Stimulated activated CD4-positive, alpha-beta T cell treated with anti-CD3 and anti-CD28 coated beads, Interleukin-15, amount 100 ng/mL, for 48 hours (primary cell): ENCODE results near the gene RRN3.
"Not testable (repeated sequence)": the region's sequence is repeated elsewhere in the genome, so short reads cannot be mapped to it uniquely, and the experiment has no call there.

Experiments
- DNase-seq, 2 donors: peaks; one replicate each; pipeline ENCODE4 v3.0.0-alpha.2; 2020; ENCODE audit warnings: low read depth in 2 of 2

The RRN3 gene

DNA sequence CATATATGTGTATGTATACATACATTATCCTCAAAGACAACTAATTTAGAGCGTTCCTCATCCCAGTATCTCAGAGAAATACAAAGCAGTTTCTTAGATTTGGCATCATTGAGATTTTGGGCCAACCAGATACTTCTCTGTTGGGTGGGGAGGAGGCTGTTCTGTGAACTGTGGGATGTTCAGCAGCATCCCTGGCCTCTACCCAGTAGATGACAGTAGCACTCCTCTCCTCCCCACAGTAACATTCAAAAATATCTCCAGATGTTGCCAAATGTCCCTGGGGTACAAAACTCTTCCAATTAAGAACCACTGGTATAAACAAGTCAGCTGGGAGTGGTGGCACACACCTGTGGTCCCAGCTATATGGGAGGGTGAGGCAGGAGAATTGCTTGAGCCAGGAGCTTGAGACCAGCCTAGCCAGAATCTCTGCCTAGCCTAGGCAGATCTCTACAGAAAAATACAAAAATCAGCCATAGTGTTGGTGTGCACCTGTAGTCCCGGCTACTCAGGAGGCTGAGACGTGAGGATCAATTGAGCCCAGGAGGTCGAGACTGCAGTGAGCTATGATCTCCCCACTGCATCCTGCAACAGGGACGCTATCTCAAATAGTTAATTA lies 6.4 kb upstream of the RRN3 start:
- not testable (repeated sequence) for DNase-seq

DNA sequence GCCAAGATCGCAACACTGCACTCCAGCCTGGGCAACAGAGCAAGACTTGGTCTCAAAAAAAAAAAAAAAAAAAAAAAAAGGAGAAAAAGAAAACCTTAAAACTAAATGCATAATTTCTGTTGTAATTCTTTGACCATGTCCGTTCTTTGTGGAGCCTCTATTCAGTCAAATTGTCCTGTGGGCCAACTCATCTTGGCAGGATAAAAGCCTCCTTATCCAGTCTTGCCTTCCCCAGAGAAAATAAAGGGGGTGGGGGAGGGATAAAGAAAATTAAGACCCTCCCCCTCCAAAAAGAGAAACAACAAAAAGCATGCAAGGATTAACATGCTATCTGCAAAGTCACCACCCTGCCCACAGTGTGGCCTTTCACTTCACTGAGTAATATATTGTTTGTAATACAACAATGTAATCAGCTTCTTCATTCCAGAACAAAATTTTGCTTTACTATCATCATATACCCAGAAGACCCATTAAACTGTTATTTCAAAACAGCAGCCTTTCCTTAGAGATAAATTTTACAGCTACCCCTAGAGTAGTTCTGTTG lies 5.4 kb upstream of the RRN3 start:
- DNase-seq: not testable (repeated sequence)

DNA sequence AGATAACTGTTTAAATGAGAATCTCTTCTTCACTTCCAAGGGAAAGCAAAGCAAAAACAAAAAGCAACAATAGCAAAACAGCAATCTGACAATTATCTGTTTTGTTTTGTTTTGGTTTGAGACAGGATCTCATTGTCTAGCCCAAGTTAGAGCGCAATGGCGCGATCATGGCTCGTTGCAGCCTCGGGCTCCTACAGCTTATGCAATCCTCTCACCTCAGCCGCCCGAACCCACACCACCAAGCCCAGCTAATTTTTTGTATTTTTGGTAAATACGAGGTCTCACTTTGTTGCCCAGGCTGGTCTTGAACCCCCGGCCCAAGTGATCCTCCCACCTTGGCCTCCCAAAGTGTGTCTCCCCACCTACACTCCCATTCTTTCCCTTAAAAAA lies 2.5 kb upstream of the RRN3 start:
- not testable (repeated sequence) for DNase-seq

DNA sequence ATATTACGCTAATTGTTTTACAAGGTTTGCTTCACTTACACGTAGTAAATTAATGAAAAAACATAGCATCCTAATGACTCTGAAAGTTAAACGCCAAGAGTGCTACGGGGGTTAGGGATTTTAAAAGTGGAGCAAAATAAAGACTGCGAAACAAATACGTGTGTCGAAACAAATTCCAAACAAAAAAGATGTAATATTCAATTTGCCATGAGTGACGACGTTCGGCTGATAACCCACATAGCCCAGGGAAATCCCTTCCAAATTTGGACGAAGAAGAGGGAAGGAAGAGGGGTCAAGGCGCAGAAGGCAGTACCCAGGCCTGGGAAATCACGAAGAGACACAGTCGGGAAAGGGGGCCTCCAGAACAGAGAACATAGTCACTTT lies 509 bp downstream of the RRN3 start:
- not testable (repeated sequence) for DNase-seq

DNA sequence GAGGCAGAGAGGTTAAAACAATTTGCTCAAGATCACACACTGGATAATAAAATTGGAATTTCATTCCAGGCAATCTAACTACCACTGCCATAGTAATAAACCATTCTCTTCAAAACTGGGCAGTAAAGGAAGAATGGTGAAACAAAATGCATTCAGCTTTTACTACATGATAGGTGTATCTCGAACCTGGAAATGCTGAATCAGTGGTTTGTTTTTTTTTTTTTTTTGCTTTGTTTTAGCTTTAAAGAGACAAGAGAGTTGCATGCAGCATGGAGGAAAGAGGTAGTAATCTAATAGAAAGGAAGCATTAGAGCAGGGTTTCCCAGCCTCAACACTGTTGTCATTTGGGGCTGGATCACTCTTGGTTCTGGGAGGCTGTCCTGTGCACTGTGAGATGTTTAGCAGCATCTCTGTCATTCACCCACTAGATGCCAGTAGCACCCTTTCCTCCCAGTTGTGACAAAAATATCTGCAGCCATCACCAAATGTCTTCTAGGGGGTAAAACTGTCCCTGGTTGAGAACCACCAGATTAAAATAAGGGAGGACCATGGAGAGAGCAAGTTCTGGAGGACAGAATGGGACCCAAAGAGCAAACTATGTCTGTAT lies 3.3 kb downstream of the RRN3 start:
- not testable (repeated sequence) for DNase-seq

DNA sequence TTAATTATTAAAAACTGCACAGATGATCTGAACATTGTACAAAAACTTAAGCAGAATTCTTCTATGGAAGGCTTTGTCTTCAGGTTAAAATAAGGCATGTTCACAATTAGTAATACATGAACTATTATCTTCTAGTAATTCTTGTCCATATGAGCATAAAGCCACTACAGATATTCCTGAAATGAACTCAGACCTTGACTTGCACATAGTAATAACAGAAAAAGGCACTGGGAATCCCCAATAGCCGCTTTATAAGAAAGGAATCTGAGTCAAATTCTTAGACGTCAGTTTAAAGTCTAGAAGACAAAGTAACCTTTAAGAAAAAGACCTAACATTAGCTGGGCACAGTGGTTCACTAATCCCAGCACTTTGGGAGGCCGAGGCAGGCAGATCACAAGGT lies 11.3 kb downstream of the RRN3 start:
- not testable (repeated sequence) for DNase-seq

DNA sequence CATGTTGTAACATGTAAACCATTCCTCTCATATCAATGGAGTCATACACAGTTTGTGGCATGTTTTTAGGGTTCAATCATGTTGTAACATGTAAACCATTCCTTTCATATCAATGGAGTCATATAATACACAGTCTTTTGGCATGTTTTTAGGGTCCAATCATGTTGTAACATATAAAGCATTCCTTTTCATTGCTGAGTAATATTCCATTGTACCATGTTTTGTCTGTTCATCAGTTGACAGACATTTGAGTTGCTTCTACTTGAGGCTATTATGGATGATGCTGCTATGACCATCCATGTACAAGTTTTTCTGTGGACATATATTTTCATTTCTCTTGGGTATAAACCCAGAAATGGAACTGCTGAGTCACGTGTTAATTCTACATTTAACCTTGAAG lies 13.2 kb downstream of the RRN3 start:
- not testable (repeated sequence) for DNase-seq

DNA sequence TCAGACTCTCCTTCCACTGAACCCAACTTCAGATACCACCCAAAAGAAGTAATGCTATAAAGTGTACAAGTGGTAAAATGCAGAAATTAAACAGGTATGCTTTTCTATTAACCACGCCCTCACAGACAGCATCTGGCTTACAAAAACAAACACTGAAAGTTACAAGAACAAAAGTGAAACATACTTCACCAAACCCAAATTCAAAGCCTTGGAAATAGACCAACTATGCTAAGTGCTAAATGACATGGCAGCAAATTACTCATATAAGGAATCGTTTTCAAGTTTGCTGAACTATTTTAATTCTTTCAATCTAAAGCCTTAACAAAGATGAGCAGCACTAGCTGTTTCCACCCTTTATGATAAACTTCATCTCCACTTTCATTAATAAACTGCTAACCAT lies 17.9 kb downstream of the RRN3 start:
- not testable (repeated sequence) for DNase-seq

DNA sequence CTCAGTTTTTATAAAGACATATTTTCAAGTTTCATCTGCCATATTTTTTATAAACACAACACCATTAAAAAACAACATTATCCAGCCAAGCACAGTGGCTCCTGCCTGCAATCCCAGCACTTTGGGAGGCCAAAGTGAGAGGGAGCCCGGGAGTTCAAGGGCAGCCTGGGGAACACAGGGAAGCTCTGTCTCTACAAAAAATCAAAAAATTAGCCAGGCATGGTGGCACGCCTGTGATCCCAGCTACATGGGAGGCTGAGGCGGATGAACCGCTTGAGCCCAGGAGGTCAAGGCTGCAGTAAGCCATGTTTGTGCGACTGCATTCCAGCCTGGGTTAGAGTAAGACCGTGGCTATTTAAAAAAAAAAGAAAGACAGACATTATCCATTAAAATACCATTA lies 21.0 kb downstream of the RRN3 start:
- no peak for DNase-seq

DNA sequence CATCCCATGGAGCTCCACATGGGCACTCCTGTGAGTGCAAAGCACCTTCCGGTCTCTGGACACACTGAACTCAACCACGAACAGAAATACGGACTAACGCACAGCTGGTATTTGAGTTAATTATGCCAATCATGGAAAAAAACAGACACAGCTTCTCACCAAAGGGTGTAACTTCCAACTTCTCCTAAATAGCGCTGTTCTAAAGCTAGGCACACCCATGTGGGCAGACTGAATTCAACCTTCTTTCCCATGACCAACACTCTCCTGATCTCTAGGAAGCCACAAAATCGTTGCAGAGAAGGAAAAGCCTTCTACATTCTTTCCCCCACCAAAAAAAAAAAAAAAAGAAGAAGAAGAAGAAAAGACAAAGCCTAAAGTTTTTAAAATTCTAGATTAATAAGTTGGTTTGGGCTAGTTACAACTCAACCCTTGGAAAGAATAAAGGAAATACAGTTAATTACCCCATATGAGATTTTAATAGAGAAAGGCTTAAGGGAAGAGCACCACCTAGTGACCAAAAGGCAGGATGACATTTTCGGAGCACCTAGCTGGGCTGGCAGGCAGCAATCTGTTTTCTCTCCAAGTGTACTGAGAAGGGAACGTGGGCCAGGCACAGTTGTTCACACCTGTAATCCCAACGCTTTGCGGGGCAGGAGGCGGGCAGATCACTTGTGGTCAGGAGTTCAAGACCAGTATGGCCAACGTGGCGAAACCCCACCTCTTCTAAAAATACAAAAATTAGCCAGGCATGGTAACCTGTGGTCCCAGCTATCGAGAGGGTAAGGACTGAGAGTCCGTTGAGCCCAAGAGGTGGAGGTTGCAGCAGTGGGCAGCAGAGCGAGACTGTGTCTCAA lies 21.9 kb downstream of the RRN3 start:
- not testable (repeated sequence) for DNase-seq

DNA sequence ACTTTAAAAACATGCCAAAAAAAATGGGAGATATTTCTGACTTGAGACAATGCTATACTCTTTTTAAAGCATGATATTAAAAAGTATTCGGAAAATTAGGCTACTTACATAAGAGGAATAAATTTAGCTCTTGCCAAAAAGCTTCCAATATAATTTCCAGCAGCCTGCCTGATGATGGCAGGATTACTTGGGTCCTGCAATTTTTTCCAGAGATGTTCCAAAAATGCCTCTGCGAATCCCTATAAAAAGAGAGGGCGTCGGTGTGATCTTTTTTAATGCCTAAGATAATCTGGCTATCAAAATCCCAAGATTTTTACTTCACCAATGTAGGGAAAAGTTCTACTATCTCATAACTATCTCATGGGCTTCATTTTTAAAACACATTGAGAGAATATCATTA lies 23.1 kb downstream of the RRN3 start:
- DNase-seq: not testable (repeated sequence)

DNA sequence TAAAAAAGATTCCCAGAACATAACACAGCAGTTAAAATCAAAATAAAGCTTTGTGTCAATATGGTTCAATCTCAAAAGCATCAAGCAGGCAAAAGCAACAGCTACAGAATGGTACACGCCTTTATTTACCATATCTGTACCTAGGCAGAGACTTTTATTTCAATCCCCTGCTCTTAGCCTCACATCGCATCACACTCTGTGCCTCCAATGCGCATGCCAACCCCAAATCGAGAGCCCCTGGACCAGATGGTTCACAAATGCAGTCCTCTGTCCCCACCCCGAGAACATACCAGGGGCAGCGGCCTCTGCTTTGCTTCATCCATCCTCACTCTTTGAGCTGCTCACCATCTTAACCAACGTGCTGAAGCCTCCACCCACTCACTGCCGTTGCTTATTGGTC lies 27.4 kb downstream of the RRN3 start:
- not testable (repeated sequence) for DNase-seq

DNA sequence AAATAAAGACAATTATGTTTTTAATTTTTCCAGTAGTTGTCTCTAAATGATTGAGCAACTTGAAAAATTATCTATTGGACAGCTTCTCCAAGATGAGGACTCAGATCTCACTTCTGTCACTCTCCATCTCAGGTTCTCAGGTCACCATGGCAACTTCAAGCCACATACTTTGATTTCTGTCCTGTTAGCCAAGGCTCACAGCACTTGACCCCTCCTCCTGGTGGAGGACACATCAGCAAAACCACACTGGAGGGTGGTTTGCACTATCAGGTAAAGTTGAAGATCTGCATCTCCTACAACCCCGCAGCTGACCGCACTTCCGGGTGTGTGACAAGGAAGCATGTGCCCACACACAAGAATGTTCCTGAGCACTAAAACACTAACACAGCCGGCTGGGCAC lies 28.1 kb downstream of the RRN3 start:
- not testable (repeated sequence) for DNase-seq

DNA sequence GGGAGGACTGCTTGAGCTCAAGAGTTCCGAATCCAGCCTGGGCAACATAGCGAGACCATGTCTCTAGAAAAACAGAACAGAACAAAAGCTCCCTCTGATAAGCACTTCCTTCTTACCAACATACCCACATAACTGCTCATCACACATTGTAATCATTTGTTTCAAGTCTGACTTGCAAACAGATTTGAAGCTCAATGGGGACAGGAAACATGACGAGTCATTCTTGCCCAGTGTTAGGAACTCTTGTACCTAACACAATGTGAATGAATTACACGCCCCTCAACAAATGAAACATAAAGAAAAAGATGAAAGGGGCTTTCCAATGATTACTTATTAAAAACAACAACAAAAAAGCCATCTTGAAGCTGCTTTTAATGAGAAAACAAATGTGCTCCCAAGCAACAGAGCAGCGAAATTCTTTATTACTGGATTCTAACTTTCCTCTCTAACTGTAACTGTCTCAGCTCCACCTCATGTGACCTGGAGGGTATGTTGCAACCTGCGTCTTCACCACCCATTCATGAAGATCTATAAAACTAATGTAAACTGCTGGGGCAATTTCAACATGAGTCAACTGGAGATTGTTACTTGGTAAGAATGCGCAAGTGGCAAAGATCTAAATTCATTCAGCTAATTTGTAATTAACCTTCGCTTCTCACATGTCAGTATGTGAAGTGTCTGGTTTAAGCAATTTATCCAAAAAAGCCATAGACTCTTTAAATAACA lies 31.8 kb downstream of the RRN3 start:
- not testable (repeated sequence) for DNase-seq

DNA sequence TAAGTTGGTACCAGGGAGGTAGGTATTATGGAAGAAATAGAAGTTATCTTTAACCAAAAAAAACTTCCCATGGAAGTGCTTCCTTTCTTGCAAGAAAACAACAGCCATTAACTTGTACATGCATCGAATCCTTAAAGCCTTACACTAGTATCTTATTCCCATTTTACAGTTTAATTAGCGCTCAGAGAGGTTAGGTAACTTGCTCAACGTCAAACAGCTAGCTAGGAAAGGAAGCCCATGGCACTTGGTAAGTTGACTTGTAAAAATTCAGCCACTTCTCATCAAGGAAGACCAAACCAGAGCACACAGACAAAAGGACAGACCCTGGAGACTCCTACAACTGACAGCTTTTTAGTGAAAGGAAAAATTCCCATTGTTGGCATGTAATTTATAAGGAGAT lies 34.7 kb downstream of the RRN3 start:
- DNase-seq: no peak

DNA sequence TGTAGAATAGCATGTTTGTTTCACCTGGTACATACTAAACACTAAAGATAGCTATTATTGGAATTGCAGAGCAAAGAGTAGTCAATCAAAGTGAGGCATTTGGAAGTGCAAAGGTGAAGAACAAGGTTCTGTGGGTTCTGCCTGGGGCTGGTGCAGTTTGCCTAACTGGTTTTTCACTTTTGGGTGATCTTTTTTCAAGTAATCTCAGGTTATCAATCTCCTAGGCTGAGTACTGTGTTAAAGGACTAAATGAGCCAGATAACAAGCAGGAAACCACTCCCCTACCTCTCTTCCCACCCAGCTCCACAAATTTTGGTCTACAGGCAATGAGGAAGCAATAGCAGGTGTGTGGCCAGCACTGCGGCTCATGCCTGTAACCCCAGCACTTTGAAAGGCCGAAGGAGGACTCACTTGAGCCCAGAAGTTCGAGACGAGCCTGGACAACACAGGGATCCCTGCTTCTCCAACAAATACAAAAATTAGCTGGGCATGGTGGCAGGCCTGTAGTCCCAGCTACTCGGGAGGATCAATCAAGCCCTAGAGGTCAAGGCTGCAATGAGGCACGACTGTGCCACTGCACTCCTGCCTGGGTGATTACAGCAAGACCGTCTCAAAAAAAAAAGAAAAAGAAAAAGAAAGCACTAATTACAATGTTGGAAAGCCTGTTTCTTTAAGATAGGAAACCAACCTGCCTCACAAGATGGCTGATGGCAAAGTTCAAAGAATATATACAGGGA lies 36.2 kb downstream of the RRN3 start:
- DNase-seq: no peak

DNA sequence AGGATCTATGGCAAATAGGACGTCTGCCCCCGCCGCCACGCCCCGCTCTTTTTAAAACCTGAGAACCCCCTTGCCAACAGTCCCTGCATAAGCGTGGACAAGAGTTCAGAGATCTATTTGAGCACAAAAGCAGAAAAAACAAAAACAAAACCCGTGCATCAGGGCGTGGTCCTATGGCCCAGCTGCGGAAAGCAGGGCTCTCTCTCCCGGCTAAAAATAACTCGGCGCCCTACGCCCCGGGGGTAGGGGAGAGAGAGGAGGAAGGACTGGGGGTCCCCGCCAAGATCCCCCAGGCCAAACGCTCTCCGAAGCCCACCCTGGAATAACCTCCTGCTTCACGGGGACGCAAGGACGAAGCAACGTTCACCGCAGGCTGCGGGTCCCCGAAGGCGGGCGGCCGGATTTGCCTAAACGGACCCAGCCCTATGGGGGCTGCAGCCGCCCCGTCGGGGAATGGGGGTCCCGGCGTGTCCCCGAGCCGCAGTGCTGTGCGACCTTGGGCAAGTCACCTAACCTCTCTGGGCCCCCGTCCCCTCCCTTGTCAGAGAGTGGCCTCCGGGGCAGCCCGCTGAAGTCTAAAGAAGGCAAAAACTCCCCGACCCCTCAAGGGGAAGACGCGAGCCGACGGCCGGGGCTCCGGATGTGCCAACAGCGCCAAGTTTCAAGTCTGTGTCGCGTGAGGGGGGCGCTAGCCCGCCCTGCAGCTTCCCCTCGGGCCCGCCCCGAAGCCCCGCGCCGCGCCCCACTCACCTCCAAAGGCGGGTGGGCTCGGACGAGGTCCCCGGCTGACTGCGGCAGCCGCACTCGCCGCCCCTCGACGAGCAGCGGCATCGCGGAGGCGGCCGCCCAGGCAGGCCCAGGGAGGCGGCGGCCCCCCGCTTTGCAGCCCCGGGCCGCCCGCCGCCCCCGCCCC lies 38.7 kb downstream of the RRN3 start:
- DNase-seq: peak; percentile 32 to 40

DNA sequence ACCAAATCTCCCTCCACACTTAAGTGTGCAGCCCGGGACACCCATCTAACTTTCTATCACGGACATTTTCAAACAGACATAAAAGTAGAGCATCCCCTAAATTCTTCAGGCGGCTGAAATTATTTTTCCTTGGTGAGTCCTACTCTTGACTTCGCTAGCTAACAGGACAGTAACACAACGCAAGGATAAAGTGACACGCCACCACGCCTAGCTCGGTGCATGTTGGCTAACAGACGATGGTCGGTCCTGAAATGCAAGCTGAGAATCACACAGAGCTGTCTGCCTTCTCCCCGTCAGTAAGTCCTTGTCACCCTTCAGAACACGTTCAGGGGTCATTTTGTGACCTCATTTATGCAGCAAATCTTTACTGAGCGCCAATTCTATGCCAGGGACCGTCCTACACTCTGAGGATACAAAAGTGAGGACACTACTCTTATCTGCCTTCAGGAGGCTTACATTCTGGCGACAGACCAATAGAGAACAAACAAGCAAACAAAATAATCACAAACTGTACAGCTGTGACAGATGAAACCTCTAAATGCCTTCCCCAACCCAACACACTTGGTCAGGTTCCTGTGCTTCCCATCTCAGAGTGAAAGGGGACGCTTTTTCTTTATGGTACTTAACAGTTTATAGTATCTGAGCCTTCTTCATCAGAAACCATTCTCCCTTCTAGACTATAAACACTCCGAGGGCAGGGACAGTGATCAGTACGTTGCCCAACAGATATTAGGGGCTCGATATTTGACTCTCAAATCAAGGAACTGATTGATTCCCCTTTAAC lies 39.5 kb downstream of the RRN3 start:
- no peak for DNase-seq

DNA sequence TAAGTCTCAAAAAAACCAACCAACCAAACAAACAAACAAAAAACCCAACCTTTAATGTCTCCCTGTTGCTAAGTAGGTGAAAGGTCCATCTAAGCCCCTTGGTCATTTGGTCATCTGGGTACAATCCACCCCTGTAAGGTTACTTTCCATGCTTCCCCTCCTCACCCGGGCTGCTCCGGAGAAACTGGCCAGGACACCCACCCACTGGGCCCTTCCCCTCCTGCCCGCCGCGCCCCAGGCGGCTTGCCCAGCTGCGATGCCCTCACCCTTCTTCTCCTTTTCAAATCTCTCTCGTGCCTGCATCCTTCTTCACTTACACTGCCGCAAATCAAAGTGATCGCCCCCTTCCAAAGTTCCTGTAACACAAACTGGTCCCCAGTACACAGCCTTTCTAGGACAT lies 40.2 kb downstream of the RRN3 start:
- no peak for DNase-seq
